Measurements from ENCODE around the gene VEGFC. TPM values are rescaled to one million over a fixed set of nuclear protein-coding genes. Genes with fewer than 3 reads are reported as not detected.

Gene VEGFC
- total RNA-seq, 1 donor from 2014 or later = 14.2 TPM

DNA sequence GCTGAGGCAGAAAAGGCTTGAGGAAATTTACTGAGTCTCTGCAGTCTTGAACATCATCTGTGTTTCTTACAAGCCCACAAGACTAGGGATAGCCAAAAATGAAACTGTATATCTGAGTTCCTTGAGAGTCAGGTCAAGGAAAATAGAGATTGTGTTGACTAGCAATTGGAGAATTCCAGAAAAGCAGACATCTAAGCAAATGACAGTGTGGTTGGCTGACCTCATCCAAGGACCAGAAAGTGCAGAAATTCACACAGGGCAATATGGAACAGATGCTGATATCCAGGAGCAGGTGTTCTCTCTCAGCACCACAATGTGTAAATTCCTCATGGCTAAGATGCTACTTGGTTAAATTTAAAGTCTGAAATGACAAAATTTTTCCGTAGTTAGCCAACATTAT lies 146.4 kb downstream of the VEGFC start:
- intact Hi-C loops (cut with DNase I) = no loop called here
- Histone ChIP-seq H3K36me3 (no peaks in the 10 kb centered on the region), H3K27me3 (no peaks in the 10 kb centered on the region), H3K27ac (no peak overlapping the region), H3K4me3 (no peak overlapping the region), H3K9me3 (no peaks in the 10 kb centered on the region), H3K4me1 (no peaks in the 10 kb centered on the region)
- DNase-seq (ENCODE audit: extremely low spot score in 2 of 2) = no peak
- TF ChIP-seq CTCF (IDR thresholded peaks at IDR 0.05) (no peak), POLR2AphosphoS5 (IDR thresholded peaks at IDR 0.05; ENCODE audit: insufficient read depth in 1 of 2, low read depth in 1 of 2) (no peak), POLR2A (IDR thresholded peaks at IDR 0.05) (no peak)

GRCh38 chr4:176645246-176645960 lies 147.3 kb downstream of the VEGFC start:
- Histone ChIP-seq H3K4me3 (no peak overlapping the region), H3K27ac (no peak overlapping the region), H3K27me3 (no peaks in the 10 kb centered on the region), H3K36me3 (no peaks in the 10 kb centered on the region), H3K4me1 (no peaks in the 10 kb centered on the region), H3K9me3 (no peaks in the 10 kb centered on the region)
- no peak for TF ChIP-seq CTCF (IDR thresholded peaks at IDR 0.05)
- TF ChIP-seq POLR2AphosphoS5 (IDR thresholded peaks at IDR 0.05; ENCODE audit: insufficient read depth in 1 of 2, low read depth in 1 of 2) = no peak
- no peak for TF ChIP-seq POLR2A (IDR thresholded peaks at IDR 0.05)
- intact Hi-C loops (cut with DNase I) = no loop called here
- DNase-seq (ENCODE audit: extremely low spot score in 2 of 2) = no peak

GRCh38 chr4:176642472-176642871 lies 150.2 kb downstream of the VEGFC start:
- no peak for DNase-seq (ENCODE audit: extremely low spot score in 2 of 2)
- no peaks in the 10 kb centered on the region for H3K27me3 ChIP-seq
- no peaks in the 10 kb centered on the region for H3K9me3 ChIP-seq
- TF ChIP-seq POLR2AphosphoS5 (IDR thresholded peaks at IDR 0.05; ENCODE audit: insufficient read depth in 1 of 2, low read depth in 1 of 2) (no peak), POLR2A (IDR thresholded peaks at IDR 0.05) (no peak), CTCF (IDR thresholded peaks at IDR 0.05) (no peak)
- no peak overlapping the region for H3K27ac ChIP-seq
- H3K4me1 ChIP-seq = no peaks in the 10 kb centered on the region
- intact Hi-C loops (cut with DNase I) = no loop called here
- no peak overlapping the region for H3K4me3 ChIP-seq
- H3K36me3 ChIP-seq = no peaks in the 10 kb centered on the region

DNA sequence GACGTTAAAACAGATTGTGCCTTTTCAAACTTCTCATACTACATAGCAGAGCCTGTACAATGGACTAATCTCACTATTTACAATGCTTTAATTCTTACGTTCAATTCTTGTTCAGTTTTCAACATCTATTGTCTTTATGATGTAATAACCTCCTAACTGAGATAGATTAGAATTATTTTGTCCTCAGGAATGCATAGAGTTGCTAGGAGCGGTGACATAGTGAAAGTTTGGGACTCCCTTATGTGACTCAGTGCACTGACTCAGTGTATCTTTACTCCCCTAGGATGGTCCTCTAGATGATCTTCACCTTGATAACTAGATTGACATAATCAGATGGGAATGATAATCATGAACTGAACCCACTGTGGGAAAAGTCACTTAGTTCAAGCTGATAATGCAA lies 151.5 kb downstream of the VEGFC start:
- no peak overlapping the region for H3K27ac ChIP-seq
- no peaks in the 10 kb centered on the region for H3K27me3 ChIP-seq
- no peaks in the 10 kb centered on the region for H3K36me3 ChIP-seq
- TF ChIP-seq CTCF (IDR thresholded peaks at IDR 0.05) (no peak), POLR2A (IDR thresholded peaks at IDR 0.05) (no peak), POLR2AphosphoS5 (IDR thresholded peaks at IDR 0.05; ENCODE audit: insufficient read depth in 1 of 2, low read depth in 1 of 2) (no peak)
- no peak overlapping the region for H3K4me3 ChIP-seq
- intact Hi-C loops (cut with DNase I) = no loop called here
- DNase-seq (ENCODE audit: extremely low spot score in 2 of 2) = no peak
- no peaks in the 10 kb centered on the region for H3K9me3 ChIP-seq
- no peaks in the 10 kb centered on the region for H3K4me1 ChIP-seq

DNA sequence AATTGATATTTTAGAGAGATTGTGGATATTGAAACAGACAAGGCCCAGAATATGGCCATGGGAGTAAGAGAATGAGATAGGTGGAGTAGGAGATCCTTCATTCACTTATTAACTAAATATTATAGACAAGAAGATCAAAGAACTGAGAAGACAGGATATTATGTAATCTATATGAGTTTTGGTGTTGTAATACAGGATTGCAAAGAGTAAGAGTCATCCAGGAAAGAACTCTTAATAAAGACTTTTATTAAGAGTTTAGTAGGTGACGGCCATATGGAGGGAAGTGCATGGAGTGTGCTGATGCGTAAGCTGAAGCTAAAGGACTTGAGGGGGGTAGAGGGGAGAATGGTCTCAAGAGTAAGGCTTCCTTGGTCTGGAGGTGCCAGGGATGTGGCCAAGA lies 153.7 kb downstream of the VEGFC start:
- no peak for TF ChIP-seq POLR2A (IDR thresholded peaks at IDR 0.05)
- no peak for TF ChIP-seq POLR2AphosphoS5 (IDR thresholded peaks at IDR 0.05; ENCODE audit: insufficient read depth in 1 of 2, low read depth in 1 of 2)
- no peak for TF ChIP-seq CTCF (IDR thresholded peaks at IDR 0.05)

More for the DNA sequence above, 153.7 kb downstream of the VEGFC start:
- no peaks in the 10 kb centered on the region for H3K27me3 ChIP-seq
- no peak for DNase-seq (ENCODE audit: extremely low spot score in 2 of 2)
- no peaks in the 10 kb centered on the region for H3K9me3 ChIP-seq
- no peak overlapping the region for H3K4me3 ChIP-seq
- H3K27ac ChIP-seq = no peak overlapping the region
- H3K4me1 ChIP-seq = no peaks in the 10 kb centered on the region
- intact Hi-C loops (cut with DNase I) = no loop called here
- no peaks in the 10 kb centered on the region for H3K36me3 ChIP-seq
